Stimulated activated CD8-positive, alpha-beta memory T cell treated with anti-CD3 and anti-CD28 coated beads, Interleukin-7, amount 100 ng/mL, for 24 hours (primary cell): ENCODE data around the gene SLTM.
"Not testable (repeated sequence)": the region's sequence is repeated elsewhere in the genome, so short reads cannot be mapped to it uniquely, and the experiment has no call there.

Experiments used
- DNase-seq: peaks from one replicate; pipeline ENCODE4 v3.0.0-alpha.2; 2020; ENCODE audit warnings: low read depth

SLTM gene

GRCh38 chr15:58926823-58927222 is 6.7 kb downstream of the SLTM start:
- DNase-seq: no peak

GRCh38 chr15:58924327-58924726 is 9.2 kb downstream of the SLTM start:
- DNase-seq: no peak

- no peak for DNase-seq
Observed at GRCh38 chr15:58923696-58924300, 9.7 kb downstream of the SLTM start.

GRCh38 chr15:58923284-58923683 is 10.2 kb downstream of the SLTM start:
- no peak for DNase-seq

- DNase-seq: no peak
Observed at GRCh38 chr15:58921267-58921790, 12.2 kb downstream of the SLTM start.

GRCh38 chr15:58920447-58920846 is 13.0 kb downstream of the SLTM start:
- not testable (repeated sequence) for DNase-seq

GRCh38 chr15:58919232-58919631 is 14.2 kb downstream of the SLTM start:
- DNase-seq: no peak

- no peak for DNase-seq
Observed at GRCh38 chr15:58918239-58918638, 15.2 kb downstream of the SLTM start.

GRCh38 chr15:58917613-58918129 is 15.8 kb downstream of the SLTM start:
- DNase-seq: not testable (repeated sequence)

GRCh38 chr15:58916962-58917361 is 16.5 kb downstream of the SLTM start:
- no peak for DNase-seq

- DNase-seq: no peak
Observed at GRCh38 chr15:58910456-58910855, 23.0 kb downstream of the SLTM start.

- DNase-seq: no peak
Observed at GRCh38 chr15:58909616-58910015, 23.9 kb downstream of the SLTM start.

GRCh38 chr15:58908550-58909309 is 24.7 kb downstream of the SLTM start:
- no peak for DNase-seq

- no peak for DNase-seq
Observed at GRCh38 chr15:58900631-58901030, 32.8 kb downstream of the SLTM start.

- DNase-seq: no peak
Observed at GRCh38 chr15:58898150-58898680, 35.3 kb downstream of the SLTM start.

GRCh38 chr15:58889363-58889762 is 44.1 kb downstream of the SLTM start:
- no peak for DNase-seq

- no peak for DNase-seq
Observed at GRCh38 chr15:58886921-58887320, 46.6 kb downstream of the SLTM start.

GRCh38 chr15:58883926-58884325 is 49.6 kb downstream of the SLTM start:
- DNase-seq: not testable (repeated sequence)

GRCh38 chr15:58882243-58882642 is 51.2 kb downstream of the SLTM start:
- DNase-seq: no peak

- DNase-seq: no peak
Observed at GRCh38 chr15:58880320-58880719, 53.2 kb downstream of the SLTM start.

GRCh38 chr15:58877999-58878825 is 55.3 kb downstream of the SLTM start:
- no peak for DNase-seq
